HuH-7.5 (cell line): ENCODE results near the gene KRT83.
"Not testable (repeated sequence)": the region's sequence is repeated elsewhere in the genome, so short reads cannot be mapped to it uniquely, and the experiment has no call there.

ENCODE experiments used
- DNase-seq: peaks from one replicate; pipeline ENCODE4 v3.0.0; 2011; ENCODE audit warnings: low spot score

The KRT83 gene

DNA sequence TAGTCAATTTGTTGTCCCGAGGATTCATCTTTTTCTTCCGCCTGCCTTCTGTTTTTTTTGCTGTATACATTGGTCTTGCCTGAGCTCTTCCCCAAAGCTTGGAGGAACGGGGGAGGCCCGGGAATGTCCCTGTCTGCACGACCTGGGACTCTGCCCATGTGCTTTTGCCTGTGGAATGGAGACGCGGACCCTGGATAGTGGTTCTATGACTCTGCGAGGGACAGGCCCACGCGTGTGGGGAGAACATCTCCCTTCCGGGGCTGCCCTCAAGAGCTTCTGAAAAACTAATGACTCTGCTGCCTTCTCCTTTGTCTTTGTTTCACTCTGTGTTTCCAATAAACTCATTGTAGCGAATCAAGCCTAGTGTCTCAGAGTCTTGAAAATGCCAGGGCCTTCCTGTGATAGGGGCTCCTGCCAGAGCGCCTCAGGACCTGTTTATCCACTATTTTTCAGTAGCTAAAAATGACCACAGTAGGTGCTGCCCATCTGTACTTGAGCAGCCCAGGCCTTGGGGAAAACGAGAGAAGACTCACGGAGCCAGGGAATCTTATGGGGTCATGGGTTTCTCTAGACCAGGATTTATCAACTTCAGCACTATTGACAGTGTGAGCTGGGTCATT is 12.3 kb downstream of the KRT83 start:
- no peak for DNase-seq

DNA sequence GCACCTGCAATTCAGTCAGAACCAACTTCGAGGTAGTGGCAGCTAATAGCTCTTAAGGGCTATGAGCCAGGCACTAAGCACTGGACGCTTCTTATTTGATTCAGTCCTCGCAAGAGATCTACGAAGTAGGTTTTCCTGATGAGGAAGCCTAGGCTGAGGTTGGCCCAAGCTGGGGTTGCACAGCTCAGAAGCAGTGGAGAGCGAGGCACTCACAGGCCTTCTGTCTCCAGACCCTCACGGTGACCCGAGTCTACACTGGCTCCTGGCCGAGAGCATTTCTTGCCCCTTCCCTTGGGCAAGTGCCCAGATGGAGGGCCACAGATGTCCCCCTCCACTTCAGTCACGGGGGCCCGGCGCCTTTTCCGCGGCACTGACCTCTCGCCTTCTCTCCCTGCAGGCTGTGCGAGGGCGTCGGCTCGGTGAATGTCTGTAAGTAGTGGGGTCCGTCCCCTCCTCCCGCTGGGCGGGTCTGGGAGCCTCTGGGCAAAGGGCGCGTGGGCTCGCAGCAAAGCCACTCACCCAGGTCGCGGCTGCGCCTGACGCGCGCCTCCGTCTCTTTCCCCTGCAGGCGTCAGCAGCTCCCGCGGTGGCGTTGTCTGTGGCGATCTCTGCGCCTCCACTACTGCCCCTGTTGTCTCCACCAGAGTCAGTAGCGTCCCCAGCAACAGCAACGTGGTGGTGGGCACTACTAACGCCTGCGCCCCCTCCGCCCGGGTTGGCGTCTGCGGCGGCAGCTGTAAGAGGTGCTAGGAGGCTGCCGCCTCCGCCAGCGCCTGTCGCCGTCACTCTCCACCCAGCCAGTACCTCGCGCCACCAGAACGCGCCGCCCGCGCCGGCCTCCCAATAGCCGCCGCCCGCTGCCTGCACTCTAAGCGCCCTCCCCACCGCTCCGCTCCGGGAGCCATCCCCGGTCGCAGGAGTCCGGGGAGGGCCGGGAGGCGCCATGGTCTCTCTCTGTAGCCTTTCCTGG is 13.1 kb downstream of the KRT83 start:
- no peak for DNase-seq

DNA sequence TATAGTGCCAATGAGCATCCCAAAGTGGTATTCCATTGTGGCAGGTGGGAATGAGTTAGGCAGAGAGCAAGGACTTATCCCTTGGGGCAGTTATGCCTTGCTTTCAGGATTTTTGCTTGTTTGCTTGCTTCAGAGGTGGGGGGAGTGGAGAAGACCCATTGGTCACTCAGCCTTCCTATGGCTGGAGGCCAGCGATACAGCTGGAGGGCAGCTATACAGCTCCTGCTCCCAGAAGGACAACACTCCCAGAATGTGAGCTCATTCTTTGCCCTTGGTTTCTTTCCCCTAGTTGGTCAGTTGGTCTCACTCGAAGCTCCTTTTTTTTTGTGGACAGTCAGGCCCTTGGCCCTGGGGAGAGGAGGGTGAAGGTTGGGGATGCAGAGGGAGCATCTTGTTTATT is 14.5 kb downstream of the KRT83 start:
- DNase-seq = no peak

DNA sequence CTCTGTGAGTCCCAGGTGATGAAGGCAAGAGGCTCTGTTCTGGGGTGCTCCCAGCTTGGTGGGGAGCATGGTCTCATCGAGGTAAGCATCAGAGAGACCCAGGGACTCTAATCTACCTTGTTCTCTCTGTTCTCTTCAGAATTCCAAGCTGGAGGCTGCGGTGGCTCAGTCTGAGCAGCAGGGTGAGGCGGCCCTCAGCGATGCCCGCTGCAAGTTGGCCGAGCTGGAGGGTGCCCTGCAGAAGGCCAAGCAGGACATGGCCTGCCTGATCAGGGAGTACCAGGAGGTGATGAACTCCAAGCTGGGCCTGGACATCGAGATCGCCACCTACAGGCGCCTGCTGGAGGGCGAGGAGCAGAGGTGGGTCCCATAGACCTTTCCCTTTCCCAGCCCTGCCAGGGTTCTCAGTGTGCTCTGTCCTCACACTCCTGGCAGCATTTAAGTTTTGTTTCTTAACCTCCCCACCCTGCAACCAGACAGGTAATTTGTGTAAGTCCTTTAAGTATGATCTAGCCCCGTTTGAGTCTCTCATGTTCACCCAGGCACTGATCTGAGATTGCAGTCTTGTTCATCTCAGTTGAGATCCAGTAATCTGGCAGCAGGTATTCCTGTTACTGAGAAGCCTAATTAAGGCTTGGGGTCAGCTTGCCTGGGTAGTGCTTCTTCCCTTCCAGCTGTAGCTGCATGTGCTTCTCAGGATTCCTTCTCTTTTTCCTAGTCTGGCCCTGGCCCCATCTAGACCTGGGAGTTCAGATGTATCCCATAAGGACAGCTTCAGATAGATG is 15.1 kb downstream of the KRT83 start:
- DNase-seq = no peak

DNA sequence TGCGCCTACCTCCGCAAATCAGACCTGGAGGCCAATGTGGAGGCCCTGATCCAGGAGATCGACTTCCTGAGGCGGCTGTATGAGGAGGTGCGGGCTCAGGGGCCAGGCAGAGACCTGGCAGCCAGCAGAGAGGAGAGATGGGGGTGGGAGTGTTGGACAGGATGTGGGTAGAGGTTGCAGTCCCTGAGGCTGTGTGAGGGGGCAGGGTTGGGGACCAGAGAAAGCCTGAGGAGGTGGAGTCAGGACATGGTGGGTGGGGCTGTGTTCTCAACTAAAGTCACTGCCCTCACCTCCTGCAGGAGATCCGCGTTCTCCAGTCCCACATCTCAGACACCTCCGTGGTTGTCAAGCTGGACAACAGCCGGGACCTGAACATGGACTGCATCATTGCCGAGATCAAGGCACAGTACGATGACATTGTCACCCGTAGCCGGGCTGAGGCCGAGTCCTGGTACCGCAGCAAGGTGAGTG is 16.2 kb downstream of the KRT83 start:
- DNase-seq = not testable (repeated sequence)

DNA sequence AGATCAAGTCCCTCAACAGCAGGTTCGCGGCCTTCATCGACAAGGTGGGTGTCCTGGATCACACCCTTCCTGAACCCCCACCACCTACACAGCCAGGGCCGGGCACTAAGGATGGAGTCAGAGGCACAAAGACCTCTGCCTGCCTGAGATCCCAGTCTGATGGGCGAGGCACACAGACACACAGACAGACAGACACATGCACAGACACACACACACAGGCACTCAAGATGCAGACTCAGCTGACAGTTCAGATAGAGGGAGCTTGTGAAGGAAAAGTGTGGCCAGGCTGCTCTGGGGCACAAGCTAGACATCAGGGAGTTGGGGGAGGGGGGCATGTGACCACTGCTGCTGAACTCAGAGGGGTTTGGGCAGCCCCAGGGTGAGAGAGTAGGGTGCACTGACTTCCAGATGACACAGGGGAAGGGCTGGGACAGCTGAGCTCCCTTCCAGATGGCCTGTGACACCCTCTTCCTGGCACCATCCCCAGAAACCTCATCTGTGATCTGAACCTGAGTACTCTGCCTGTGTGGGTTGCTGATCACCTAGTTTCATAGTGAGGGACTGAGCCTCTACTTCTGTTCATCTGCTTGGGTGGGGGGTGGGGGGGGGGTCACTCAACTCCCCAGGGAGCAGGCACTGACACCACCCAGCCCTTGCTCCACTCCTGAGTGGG is 18.8 kb downstream of the KRT83 start:
- not testable (repeated sequence) for DNase-seq

DNA sequence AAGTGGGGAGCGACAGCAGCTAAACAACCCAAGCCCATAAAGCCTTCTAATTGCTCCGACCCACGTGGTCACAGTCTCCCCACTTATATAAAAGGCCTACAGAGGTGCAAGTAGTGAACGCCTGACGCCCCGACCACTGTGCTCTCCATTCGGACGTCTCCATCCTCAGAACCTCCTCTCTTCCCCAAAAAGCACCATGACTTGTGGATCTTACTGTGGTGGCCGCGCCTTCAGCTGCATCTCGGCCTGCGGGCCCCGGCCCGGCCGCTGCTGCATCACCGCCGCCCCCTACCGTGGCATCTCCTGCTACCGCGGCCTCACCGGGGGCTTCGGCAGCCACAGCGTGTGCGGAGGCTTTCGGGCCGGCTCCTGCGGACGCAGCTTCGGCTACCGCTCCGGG is 19.5 kb downstream of the KRT83 start:
- DNase-seq = not testable (repeated sequence)

DNA sequence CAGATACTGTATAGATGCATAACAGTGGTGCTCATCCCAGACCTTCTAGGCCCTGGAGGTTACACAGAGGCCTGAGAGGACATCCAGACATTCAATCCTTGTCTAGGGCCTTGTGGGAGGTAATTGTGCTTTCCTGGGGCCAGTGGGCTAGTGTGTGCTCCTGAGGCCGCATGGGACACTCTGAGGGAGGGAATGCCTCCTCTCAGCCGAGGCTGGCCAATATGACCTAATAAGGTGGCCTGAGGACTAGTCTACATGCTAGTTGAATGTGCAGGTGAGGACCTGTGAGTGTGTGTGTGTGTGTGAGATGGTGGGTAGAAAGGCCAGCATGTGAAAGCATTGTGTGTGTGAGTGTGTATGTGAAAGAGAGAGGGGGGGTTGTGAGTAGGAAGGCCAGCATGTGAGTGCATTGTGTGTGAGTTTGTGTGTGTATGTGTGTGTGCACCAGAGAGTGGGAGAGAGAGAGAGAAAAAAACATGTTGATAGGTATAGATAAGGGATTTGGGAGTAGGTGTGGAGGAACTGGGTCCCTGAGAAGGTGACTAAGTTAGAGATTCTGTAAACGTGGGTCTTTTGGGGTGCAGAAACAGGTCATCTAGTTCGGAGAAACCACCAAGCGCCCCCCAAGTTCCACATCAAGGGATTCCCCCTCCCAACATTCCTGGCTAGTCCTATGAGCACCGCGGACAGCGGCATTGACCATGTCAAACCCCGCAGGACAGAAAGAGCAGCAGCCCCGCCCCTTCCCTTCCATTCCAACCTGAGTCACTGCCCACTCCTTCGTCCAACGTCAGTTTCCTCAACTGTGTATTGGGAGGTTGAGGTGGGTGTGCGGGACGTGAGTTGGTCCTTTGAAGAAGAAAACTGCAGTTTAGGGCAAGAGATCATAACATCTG is 20.2 kb downstream of the KRT83 start:
- no peak for DNase-seq

DNA sequence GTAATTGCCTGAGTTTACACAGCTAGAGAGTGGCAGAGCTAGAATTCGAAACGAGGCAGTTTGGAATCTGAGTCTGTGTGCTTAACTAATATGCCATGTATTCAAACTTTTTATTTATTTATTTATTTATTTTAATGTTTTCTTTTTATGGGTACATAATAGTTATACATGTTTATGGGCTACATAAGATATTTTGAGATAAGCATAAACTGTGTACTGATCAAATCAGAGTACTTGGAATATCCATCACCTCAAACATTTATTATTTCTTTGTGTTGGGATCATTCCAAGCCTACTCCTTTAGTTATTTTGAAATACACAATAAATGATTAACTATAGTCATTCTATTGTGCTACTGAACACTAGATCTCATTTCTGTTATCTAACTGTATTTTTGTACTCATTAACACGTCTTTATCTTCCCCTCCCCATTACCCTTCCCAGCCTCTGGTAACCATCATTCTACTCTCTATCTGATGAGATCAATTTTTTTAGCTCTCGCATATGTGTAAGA is 22.5 kb downstream of the KRT83 start:
- no peak for DNase-seq

DNA sequence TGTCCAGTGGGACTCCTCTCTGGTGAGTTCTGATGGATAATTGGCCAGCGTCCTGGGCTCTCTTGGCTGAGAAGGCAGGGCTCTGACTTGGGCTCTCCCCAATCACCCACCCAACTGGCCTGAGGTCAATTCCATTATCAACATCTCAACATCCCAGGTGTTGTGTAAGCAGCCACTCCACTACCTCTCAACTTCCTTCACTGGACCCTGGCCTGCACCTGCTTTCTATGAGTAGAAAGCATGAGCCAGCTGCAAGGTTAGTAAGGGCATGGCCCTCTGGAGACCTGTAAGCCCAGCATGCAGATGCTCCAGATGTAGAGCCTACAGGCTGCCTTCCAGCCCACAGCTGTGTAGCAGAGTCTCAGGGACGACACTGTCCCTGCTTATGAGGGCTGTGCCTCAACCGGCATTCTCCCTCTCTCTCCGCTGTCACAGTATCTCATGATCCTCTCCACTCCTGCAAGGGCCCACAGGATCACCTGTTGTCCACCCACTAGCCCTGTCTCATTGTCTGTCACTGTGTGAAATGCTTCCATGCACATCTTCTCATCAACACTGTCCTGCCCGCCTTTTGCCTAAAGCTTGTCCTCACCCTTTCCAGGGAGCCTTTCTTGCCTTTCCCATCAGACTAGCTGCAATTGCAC is 24.5 kb downstream of the KRT83 start:
- no peak for DNase-seq

DNA sequence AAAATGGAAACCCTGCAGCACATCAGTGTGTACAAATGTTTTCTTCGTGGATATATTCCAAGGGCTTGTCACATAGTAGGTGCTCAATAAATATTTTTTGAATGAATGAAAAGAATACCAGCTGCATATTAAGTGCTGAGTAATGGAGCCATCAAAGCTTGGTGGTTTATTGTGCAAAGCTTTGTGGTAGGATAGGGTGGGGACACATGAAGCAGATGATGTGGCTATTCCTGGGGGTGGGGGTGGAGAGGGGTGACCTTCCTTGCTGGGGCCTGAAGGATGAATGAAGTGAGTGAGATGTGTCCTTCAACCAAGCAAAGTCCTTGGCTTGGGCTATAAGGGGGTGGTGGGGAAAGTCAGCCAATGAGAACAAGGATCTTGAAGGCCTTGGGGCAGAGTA is 25.5 kb downstream of the KRT83 start:
- DNase-seq = no peak

DNA sequence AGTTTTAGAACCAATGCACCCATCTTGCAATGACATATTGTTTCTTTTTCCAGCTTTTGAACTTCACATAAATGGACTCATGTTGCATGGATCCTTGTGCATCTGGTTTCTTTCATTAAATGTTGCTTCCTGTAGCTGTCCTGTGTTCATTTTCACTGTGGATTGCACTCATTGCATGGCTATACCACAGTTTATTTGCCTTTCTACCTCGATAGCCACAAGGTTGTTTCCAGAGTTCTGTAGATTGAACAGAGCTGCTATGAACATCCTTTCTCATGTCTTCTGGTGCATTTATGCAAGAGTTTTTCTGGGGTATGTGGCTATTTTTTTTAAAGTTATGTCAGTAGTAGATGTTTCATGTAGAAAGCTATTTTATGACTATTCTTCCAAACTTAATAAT is 26.4 kb downstream of the KRT83 start:
- DNase-seq = no peak

DNA sequence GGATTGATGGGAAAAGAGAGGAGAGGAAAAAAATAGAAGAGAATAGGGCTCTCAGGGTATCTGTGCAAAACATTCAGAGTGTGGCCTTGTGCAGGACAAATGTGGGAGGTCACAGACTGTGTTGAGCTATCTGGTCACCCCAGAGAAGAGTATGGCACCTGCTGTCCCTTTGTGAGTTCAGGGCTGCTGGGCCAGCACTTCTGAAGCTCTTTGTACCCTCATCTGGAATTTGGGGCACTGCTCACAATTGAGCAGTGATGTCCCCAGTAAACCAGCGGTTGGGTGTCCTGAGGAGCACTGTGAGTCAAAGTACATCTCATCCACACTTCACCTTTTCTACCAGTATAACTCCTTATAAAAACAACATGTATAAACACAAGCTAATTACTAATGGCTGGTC is 27.3 kb downstream of the KRT83 start:
- DNase-seq = no peak

DNA sequence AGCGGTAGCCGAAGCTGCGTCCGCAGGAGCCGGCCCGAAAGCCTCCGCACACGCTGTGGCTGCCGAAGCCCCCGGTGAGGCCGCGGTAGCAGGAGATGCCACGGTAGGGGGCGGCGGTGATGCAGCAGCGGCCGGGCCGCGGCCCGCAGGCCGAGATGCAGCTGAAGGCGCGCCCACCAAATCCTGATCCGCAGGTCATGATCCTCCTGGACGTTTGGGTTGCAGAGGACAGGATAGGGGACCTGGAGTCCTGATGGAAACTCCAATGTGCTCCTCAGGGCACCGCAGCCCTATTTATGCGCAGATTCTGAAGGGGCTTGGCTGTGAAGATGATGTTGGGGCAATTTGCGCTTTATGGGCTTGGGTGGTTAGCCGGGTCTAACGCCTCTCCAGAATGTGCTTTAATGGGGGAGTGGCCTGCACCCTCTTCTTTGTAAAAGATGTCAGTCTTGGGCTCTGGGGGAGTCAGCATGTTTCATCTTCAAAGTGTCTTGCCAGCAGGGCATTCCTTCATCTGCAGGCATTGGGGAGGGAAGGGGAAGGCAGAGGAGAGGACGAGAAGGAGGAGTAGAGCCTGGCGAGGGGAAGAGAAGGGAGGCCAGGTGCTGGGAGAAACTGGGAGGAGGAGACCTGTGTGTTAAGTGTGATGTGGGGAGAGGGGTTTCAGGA is 29.8 kb downstream of the KRT83 start, which contains the start of gene KRT81:
Gene KRT81, minus strand, starts transcription at position 268 of the 669 bp plus-strand sequence. Its CDS starts 69 bp downstream, at position 199.
- no peak for DNase-seq

DNA sequence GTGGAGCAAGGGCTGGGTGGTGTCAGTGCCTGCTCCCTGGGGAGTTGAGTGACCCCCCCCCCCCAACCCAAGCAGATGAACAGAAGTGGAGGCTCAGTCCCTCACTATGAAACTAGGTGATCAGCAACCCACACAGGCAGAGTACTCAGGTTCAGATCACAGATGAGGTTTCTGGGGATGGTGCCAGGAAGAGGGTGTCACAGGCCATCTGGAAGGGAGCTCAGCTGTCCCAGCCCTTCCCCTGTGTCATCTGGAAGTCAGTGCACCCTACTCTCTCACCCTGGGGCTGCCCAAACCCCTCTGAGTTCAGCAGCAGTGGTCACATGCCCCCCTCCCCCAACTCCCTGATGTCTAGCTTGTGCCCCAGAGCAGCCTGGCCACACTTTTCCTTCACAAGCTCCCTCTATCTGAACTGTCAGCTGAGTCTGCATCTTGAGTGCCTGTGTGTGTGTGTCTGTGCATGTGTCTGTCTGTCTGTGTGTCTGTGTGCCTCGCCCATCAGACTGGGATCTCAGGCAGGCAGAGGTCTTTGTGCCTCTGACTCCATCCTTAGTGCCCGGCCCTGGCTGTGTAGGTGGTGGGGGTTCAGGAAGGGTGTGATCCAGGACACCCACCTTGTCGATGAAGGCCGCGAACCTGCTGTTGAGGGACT is 30.6 kb downstream of the KRT83 start:
- not testable (repeated sequence) for DNase-seq

DNA sequence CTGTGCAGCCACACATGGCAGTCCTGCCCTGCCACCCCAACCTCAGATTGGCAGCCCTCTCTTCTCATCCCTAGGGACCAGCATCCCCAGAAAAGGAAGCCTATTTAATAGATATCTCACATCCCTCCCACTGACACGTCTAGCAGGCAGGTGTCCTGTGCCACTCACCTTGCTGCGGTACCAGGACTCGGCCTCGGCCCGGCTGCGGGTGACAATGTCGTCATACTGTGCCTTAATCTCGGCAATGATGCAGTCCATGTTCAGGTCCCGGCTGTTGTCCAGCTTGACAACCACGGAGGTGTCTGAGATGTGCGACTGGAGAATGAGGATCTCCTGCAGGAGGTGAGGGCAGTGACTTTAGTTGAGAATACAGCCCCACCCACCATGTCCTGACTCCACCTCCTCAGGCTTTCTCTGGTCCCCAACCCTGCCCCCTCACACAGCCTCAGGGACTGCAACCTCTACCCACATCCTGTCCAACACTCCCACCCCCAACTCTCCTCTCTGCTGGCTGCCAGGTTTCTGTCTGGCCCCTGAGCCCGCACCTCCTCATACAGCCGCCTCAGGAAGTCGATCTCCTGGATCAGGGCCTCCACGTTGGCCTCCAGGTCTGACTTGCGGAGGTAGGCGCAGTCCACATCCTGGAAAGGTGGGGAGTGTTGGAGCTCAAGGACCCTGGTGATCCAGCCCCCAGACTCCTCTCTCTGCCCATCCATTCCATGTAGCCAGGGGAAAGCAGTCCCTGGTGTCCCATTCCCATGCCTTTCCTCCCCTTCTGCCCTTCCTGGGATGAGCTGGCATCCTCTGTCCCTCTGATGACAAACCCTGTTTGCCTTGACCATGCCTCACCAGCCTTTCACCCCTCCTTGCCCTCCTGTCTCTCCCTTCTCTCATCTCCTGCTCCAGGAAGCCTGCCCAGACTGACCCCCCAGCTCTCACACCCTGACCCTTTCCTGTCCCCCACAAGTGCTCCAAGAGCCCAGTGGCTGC is 33.1 kb downstream of the KRT83 start:
- DNase-seq = not testable (repeated sequence)
